Measurements from ENCODE around the gene ASPDH.

DNA sequence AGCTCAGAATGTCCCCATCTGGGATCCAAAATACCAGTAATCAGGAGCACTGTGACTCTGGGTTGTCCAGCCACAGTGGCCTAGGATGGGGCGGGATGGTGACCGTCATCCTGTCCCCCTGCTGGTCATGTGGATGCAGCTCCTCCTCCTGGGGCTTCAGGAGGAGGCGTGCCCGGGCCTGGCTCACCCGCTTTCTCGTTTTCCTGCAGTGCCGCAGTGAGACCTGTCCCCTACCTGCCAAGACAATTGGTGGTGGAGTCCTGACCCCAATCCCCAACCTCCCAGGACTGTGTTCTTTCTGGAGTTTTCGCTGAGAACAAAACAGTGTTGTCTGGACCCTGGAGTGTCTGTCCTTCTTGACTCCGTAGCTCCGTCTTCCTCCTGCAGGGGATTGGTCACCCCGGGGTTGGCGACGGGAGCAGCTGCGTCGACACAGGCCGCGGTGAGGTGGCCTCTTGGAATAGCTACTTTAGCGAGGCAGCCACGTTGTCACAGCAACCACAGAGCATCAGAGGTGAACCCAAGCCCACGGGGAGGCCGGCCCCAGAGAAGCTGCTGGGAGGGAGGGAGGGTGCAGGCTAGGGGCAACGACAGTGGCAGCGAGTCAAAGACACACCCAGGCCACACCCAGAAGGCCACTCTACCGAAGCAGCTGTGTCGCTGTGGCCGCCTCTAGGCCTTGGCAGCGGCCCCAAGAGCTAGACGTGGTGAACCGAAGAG lies 47.6 kb downstream of the ASPDH start:
- TF ChIP-seq, protein P1, sequence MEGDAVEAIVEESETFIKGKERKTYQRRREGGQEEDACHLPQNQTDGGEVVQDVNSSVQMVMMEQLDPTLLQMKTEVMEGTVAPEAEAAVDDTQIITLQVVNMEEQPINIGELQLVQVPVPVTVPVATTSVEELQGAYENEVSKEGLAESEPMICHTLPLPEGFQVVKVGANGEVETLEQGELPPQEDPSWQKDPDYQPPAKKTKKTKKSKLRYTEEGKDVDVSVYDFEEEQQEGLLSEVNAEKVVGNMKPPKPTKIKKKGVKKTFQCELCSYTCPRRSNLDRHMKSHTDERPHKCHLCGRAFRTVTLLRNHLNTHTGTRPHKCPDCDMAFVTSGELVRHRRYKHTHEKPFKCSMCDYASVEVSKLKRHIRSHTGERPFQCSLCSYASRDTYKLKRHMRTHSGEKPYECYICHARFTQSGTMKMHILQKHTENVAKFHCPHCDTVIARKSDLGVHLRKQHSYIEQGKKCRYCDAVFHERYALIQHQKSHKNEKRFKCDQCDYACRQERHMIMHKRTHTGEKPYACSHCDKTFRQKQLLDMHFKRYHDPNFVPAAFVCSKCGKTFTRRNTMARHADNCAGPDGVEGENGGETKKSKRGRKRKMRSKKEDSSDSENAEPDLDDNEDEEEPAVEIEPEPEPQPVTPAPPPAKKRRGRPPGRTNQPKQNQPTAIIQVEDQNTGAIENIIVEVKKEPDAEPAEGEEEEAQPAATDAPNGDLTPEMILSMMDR (IDR thresholded peaks at IDR 0.05) = peak; percentile 35
- TF ChIP-seq ZFX (IDR thresholded peaks at IDR 0.05; ENCODE audit: borderline replicate concordance) = no peak

Measured in 22Rv1 (cell line).